Esophagus muscularis mucosa (tissue), 4 donors: ENCODE measurements around the gene TAS1R2. TPM values are rescaled to one million over a fixed set of nuclear protein-coding genes. Genes with fewer than 3 reads are reported as not detected.

ENCODE experiments used
- DNase-seq: peaks from one replicate; pipeline ENCODE4 v3.0.0-alpha.2; 2017; ENCODE audit errors: extremely low spot score
- H3K27ac ChIP-seq, 4 donors: fragments of 200-600 bp; sonication (generic); replicated peaks in 1 of 4; 1 replicate in 3 of 4; 2 replicates in 1 of 4; pipeline ENCODE4 v1.5.1; 2016 to 2019; ENCODE audit warnings: mild to moderate bottlenecking in 1 of 4
- H3K27me3 ChIP-seq, 4 donors: fragments of 200-600 bp; sonication (generic); one replicate each; pipeline versions ENCODE4 v1.5.1 to v1.6.0; 2016 to 2019
- H3K36me3 ChIP-seq, 4 donors: fragments of 200-600 bp; sonication (generic); one replicate each; pipeline ENCODE4 v1.5.1; 2016 to 2019
- H3K4me1 ChIP-seq, 4 donors: fragments of 200-600 bp; sonication (generic); one replicate each; pipeline ENCODE4 v1.5.1; 2016 to 2019
- H3K4me3 ChIP-seq, 4 donors: fragments of 200-600 bp; sonication (generic); 1 replicate in 2 of 4; 2 replicates in 2 of 4; pipeline ENCODE4 v1.5.1; 2016 to 2019; ENCODE audit warnings: mild to moderate bottlenecking in 4 of 4, moderate library complexity in 1 of 4
- H3K9me3 ChIP-seq, 4 donors: fragments of 200-600 bp; sonication (generic); 1 replicate in 3 of 4; 2 replicates in 1 of 4; pipeline ENCODE4 v1.5.1; 2016 to 2019
- EP300 ChIP-seq: sonication (generic); formaldehyde crosslinking; IDR thresholded peaks from one replicate; pipeline ENCODE4 v1.6.1; 2017; ENCODE audit warnings: antibody characterized with exemption
- POLR2A ChIP-seq: fragments of 450-650 bp; IDR thresholded peaks from one replicate; pipeline ENCODE4 v1.6.1; 2017; ENCODE audit warnings: antibody characterized with exemption, moderate library complexity, mild to moderate bottlenecking, low read depth
- POLR2AphosphoS5 ChIP-seq, 2 donors: sonication (generic); formaldehyde crosslinking; IDR thresholded peaks; one replicate each; pipeline ENCODE4 v1.6.1; 2017; ENCODE audit warnings: antibody characterized with exemption in 2 of 2
- WGBS: methylation state at CpG from one replicate; pipeline ENCODE4 v1.1.5; 2018; 5-methylcytosine and 5-hydroxymethylcytosine counted together
- intact Hi-C: fragments of 100-400 bp; cut with DNase I; formaldehyde crosslinking; loops from one replicate; pipeline ENCODE4 v1.15.1; 2023
- total RNA-seq, 4 donors: library from RNA; depleted of rRNA; stranded (reverse); fragments of >200 nt; gene quantifications; one replicate each; pipeline versions ENCODE4 v1.1.0 to v1.2.1, GENCODE V29; 2016
- TF ChIP-seq, protein P1 (sequence below), 3 experiments: fragments of 200-600 bp in 2 of 3; fragments of 450-650 bp in 1 of 3; sonication (generic) in 2 of 3; IDR thresholded peaks; one replicate each; pipeline ENCODE4 v1.5.1; 2017 to 2019; ENCODE audit warnings: antibody characterized with exemption in 3 of 3, mild to moderate bottlenecking in 2 of 3, moderate library complexity in 1 of 3

Gene TAS1R2
- total RNA-seq, 4 donors from 2014 or later = not detected

DNA sequence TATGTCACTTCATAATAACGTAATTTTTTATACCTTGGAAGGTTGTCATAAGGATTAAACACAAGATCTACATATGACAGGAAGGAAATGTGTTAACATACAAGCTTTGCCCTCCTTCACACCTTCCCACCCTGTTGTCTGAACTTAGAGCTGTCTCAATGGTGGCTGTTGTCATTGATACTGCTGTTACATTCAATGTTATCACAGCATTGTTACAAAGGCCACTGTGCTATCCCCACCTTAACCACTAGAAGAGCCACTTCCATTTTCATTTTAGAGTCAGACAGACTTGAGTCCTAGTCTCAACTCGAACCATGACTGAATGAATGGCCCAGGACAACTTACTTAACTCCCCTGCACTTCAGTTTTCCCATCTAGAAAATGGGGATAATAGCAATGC lies 31.2 kb downstream of the TAS1R2 start:
- 42% methylated on average over 2 of the region's 2 CpGs for WGBS
- DNase-seq = no peak
- Histone ChIP-seq H3K36me3 (no peaks in the 10 kb centered on the region), H3K4me1 (no peaks in the 10 kb centered on the region), H3K4me3 (no peak overlapping the region), H3K27ac (no peak overlapping the region), H3K9me3 (peaks cover 0 to 4% (median 0%) of the 10 kb centered on the region in 4 donors), H3K27me3 (peaks cover 0 to 48% (median 0%) of the 10 kb centered on the region in 4 donors)
- no peak for TF ChIP-seq POLR2A
- TF ChIP-seq POLR2AphosphoS5 (IDR thresholded peaks at IDR 0.05) = no peak
- TF ChIP-seq EP300 = no peak
- TF ChIP-seq, protein P1, sequence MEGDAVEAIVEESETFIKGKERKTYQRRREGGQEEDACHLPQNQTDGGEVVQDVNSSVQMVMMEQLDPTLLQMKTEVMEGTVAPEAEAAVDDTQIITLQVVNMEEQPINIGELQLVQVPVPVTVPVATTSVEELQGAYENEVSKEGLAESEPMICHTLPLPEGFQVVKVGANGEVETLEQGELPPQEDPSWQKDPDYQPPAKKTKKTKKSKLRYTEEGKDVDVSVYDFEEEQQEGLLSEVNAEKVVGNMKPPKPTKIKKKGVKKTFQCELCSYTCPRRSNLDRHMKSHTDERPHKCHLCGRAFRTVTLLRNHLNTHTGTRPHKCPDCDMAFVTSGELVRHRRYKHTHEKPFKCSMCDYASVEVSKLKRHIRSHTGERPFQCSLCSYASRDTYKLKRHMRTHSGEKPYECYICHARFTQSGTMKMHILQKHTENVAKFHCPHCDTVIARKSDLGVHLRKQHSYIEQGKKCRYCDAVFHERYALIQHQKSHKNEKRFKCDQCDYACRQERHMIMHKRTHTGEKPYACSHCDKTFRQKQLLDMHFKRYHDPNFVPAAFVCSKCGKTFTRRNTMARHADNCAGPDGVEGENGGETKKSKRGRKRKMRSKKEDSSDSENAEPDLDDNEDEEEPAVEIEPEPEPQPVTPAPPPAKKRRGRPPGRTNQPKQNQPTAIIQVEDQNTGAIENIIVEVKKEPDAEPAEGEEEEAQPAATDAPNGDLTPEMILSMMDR (IDR thresholded peaks at IDR 0.05) = no peak
- intact Hi-C loops = no loop called here

DNA sequence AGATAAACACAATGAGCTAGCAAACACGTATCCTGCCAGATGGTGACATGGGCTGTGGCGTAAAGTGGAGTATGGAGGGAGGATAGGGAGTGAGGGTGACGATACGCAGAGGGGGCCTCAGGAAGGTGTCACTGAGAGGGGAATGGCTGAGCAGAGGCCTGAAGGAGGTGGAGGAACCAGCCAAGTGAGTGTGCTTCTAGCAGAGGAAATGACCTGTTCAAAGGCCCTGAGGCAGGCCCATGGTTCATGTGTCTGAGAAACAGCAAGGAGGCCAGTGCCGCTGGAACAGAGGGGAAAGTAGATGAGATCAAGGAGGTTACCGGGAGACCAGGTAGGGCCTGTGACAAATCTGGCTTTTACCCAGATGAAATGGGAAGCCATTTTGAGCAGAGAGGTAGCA lies 36.0 kb downstream of the TAS1R2 start:
- H3K4me3 ChIP-seq = no peak overlapping the region

DNA sequence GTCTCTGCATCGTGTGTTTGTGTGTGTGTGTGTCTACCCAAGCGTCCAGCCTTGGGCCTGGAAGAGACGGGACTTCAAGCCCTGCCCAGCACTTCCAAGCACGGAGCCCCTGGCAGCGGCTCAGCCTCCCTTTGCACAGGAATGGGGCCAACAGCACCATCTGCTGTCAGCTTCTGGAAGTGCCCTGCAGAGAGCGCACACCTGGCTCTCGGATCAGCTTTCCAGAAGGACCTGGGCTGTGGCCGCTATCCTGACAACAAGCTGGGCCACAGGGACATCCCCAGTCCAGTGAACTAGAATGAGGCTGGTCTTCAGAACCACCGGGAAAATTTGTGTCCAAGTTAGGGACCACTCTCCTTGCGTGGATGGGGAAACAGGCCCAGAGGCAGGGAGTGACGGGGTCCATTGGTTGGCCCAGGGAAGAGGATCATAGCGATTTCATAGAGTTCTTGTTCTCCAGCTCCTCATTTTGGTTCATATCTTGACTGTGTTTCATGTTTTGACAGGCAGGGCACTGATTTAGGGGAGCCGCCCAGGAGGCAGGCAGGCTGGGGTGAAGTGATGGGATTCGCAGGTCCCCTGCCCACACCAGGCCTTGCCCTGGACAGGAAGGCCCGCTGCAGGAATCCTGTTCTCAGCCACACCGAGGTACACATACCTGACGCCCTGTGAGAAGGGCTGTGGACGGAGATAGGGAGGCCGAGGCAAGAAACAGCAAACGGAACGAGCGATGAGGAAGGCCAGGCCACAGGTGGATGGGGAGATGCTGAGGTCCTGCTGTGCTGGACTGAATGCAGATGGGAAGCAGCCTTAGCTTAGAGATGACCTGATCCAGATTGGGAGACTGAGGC lies 38.4 kb downstream of the TAS1R2 start:
- Histone ChIP-seq H3K27ac (no peak overlapping the region), H3K4me3 (no peak overlapping the region), H3K36me3 (no peaks in the 10 kb centered on the region), H3K4me1 (peaks cover 0 to 8% (median 6%) of the 10 kb centered on the region in 4 donors), H3K9me3 (no peaks in the 10 kb centered on the region), H3K27me3 (peaks cover 0 to 62% (median 10%) of the 10 kb centered on the region in 4 donors)
- intact Hi-C loops = loop anchor here (1.0 kb wide), 1 partner anchor 222 kb away; no protein-coding TSS in a partner anchor
- peak; percentile 94 for DNase-seq
- WGBS = 68% methylated on average over 17 of the region's 22 CpGs
- TF ChIP-seq, protein P1 (IDR thresholded peaks at IDR 0.05) = peak; percentile 78 to 94 (median 84)
- TF ChIP-seq POLR2AphosphoS5 (IDR thresholded peaks at IDR 0.05) = no peak

More for the DNA sequence above, 36.0 kb downstream of the TAS1R2 start:
- intact Hi-C loops = no loop called here
- Histone ChIP-seq H3K27me3 (peaks cover 0 to 55% (median 10%) of the 10 kb centered on the region in 4 donors), H3K4me1 (peaks cover 0 to 8% (median 6%) of the 10 kb centered on the region in 4 donors), H3K9me3 (peaks cover 0 to 4% (median 0%) of the 10 kb centered on the region in 4 donors), H3K36me3 (no peaks in the 10 kb centered on the region), H3K27ac (no peak overlapping the region)
- DNase-seq = no peak
- no peak for TF ChIP-seq EP300
- TF ChIP-seq, protein P1 (IDR thresholded peaks at IDR 0.05) = no peak
- no peak for TF ChIP-seq POLR2AphosphoS5 (IDR thresholded peaks at IDR 0.05)
- TF ChIP-seq POLR2A = no peak
- WGBS = 88% methylated on average over 6 of the region's 6 CpGs

DNA sequence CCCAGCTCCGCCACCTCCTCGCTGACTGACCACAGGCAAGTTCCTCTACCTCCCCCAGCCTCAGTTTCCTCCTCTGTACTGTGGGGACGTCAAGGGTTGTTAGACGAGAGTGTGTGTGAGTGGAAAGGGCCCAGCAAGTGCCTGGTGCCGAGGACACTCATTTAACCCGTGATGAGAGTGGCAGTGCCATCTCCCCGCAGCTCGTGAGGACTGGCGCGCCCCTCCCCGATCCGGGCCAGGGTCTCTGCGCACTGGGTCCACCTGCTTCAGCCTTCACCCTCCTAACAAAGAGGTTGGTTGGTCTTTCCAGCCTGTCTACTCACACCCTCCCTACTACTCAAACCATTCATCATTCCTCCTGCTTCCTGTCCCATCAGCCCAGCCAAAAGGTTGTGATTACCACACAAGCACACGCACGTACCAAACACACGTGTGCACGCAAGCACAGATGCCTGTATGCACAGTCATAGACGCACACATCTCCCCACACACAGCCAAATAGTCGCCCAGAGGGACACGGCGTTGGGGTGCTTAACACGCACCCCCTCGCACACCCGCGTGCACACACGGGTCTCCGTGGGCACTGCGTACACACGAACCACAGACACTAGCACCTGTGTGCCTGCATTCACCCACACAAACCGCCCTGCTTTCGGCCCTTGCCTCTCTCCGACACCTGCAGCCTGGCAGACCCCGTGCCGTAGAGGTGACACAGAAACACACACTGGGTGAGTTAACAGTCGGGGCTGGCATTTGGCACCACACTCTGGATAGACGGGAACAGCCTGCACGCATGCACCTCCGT lies 39.3 kb downstream of the TAS1R2 start:
- no peak for TF ChIP-seq POLR2A
- TF ChIP-seq, protein P1 (IDR thresholded peaks at IDR 0.05) = no peak
- no peak for TF ChIP-seq POLR2AphosphoS5 (IDR thresholded peaks at IDR 0.05)
- no peak for TF ChIP-seq EP300
- no peaks in the 10 kb centered on the region for H3K9me3 ChIP-seq
- WGBS = 61% methylated on average over 26 of the region's 38 CpGs
- no peak overlapping the region for H3K4me3 ChIP-seq
- peaks cover 0 to 67% (median 10%) of the 10 kb centered on the region in 4 donors for H3K27me3 ChIP-seq
- H3K36me3 ChIP-seq = no peaks in the 10 kb centered on the region
- no peak overlapping the region for H3K27ac ChIP-seq
- intact Hi-C loops = loop anchor here (1.0 kb wide), 1 partner anchor 221 kb away; no protein-coding TSS in a partner anchor
- no peak for DNase-seq
- peaks cover 0 to 8% (median 6%) of the 10 kb centered on the region in 4 donors for H3K4me1 ChIP-seq
